Measurements from ENCODE around the gene ADAM15. TPM values are rescaled to one million over a fixed set of nuclear protein-coding genes. Genes with fewer than 3 reads are reported as not detected.

Gene ADAM15
- polyA plus RNA-seq, 1 donor from 2014 or later, result 24.8 TPM

DNA sequence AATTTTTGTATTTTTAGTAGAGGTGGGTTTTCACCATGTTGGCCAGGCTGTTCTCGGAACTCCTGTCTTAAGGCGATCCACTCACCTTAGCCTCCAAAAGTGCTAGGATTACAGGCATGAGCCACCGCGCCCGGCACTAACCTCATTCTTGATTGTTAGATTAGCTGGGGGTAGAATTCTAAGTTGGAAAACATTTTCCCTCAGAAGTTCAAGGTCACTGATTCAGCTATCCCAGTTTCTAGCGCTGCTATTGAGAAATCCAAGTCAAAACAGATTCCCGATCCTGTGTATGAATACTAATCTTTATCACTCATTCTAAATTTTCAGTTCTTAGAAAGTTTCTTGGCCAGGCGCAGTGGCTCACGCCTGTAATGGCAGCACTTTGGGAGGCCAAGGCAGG lies 52.2 kb downstream of the ADAM15 start:
- TF ChIP-seq POLR2AphosphoS5 (IDR thresholded peaks at IDR 0.05) (no peak), RAD21 (conservative IDR thresholded peaks at IDR 0.05) (no peak), SMC3 (conservative IDR thresholded peaks at IDR 0.05; ENCODE audit: poor library complexity) (no peak), MXI1 (conservative IDR thresholded peaks at IDR 0.05; ENCODE audit: poor library complexity, severe bottlenecking) (no peak), EZH2 (IDR thresholded peaks at IDR 0.05; ENCODE audit: borderline replicate concordance, insufficient read depth, low read length, poor library complexity, severe bottlenecking) (no peak), TAF1 (IDR thresholded peaks at IDR 0.05; ENCODE audit: low read depth) (no peak), EP300 (conservative IDR thresholded peaks at IDR 0.05; ENCODE audit: poor library complexity, severe bottlenecking) (no peak)
- TF ChIP-seq, protein P1, sequence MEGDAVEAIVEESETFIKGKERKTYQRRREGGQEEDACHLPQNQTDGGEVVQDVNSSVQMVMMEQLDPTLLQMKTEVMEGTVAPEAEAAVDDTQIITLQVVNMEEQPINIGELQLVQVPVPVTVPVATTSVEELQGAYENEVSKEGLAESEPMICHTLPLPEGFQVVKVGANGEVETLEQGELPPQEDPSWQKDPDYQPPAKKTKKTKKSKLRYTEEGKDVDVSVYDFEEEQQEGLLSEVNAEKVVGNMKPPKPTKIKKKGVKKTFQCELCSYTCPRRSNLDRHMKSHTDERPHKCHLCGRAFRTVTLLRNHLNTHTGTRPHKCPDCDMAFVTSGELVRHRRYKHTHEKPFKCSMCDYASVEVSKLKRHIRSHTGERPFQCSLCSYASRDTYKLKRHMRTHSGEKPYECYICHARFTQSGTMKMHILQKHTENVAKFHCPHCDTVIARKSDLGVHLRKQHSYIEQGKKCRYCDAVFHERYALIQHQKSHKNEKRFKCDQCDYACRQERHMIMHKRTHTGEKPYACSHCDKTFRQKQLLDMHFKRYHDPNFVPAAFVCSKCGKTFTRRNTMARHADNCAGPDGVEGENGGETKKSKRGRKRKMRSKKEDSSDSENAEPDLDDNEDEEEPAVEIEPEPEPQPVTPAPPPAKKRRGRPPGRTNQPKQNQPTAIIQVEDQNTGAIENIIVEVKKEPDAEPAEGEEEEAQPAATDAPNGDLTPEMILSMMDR (IDR thresholded peaks at IDR 0.05; ENCODE audit: poor library complexity, severe bottlenecking), result no peak
- TF ChIP-seq, protein P2, sequence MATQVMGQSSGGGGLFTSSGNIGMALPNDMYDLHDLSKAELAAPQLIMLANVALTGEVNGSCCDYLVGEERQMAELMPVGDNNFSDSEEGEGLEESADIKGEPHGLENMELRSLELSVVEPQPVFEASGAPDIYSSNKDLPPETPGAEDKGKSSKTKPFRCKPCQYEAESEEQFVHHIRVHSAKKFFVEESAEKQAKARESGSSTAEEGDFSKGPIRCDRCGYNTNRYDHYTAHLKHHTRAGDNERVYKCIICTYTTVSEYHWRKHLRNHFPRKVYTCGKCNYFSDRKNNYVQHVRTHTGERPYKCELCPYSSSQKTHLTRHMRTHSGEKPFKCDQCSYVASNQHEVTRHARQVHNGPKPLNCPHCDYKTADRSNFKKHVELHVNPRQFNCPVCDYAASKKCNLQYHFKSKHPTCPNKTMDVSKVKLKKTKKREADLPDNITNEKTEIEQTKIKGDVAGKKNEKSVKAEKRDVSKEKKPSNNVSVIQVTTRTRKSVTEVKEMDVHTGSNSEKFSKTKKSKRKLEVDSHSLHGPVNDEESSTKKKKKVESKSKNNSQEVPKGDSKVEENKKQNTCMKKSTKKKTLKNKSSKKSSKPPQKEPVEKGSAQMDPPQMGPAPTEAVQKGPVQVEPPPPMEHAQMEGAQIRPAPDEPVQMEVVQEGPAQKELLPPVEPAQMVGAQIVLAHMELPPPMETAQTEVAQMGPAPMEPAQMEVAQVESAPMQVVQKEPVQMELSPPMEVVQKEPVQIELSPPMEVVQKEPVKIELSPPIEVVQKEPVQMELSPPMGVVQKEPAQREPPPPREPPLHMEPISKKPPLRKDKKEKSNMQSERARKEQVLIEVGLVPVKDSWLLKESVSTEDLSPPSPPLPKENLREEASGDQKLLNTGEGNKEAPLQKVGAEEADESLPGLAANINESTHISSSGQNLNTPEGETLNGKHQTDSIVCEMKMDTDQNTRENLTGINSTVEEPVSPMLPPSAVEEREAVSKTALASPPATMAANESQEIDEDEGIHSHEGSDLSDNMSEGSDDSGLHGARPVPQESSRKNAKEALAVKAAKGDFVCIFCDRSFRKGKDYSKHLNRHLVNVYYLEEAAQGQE (IDR thresholded peaks at IDR 0.05; ENCODE audit: borderline replicate concordance), result no peak
- Histone ChIP-seq H3K9ac (ENCODE audit: low read length) (no peak overlapping the region), H4K20me1 (ENCODE audit: insufficient read depth) (no peaks in the 10 kb centered on the region)

GRCh38 chr1:155104605-155105534 lies 53.8 kb downstream of the ADAM15 start:
- TF ChIP-seq EZH2 (IDR thresholded peaks at IDR 0.05; ENCODE audit: borderline replicate concordance, insufficient read depth, low read length, poor library complexity, severe bottlenecking) (no peak), MXI1 (conservative IDR thresholded peaks at IDR 0.05; ENCODE audit: poor library complexity, severe bottlenecking) (no peak), RAD21 (conservative IDR thresholded peaks at IDR 0.05) (no peak), SMC3 (conservative IDR thresholded peaks at IDR 0.05; ENCODE audit: poor library complexity) (no peak), POLR2AphosphoS5 (IDR thresholded peaks at IDR 0.05) (no peak), TAF1 (IDR thresholded peaks at IDR 0.05; ENCODE audit: low read depth) (no peak), EP300 (conservative IDR thresholded peaks at IDR 0.05; ENCODE audit: poor library complexity, severe bottlenecking) (no peak)
- TF ChIP-seq, protein P1 (IDR thresholded peaks at IDR 0.05; ENCODE audit: poor library complexity, severe bottlenecking), result no peak
- TF ChIP-seq, protein P2 (IDR thresholded peaks at IDR 0.05; ENCODE audit: borderline replicate concordance), result no peak
- no peaks in the 10 kb centered on the region for H3K36me3 ChIP-seq (ENCODE audit: insufficient read depth, low read length)
- no peaks in the 10 kb centered on the region for H3K9me3 ChIP-seq (ENCODE audit: low read length)
- no peaks in the 10 kb centered on the region for H4K20me1 ChIP-seq (ENCODE audit: insufficient read depth)
- H3K27me3 ChIP-seq (ENCODE audit: insufficient read depth, low read depth, low read length), result no peaks in the 10 kb centered on the region
- no peaks in the 10 kb centered on the region for H3K79me2 ChIP-seq (replicated peaks; ENCODE audit: insufficient read depth, low read length)
- no peaks in the 10 kb centered on the region for H3F3A ChIP-seq (ENCODE audit: insufficient read depth, low read length, poor library complexity, severe bottlenecking)
- no peak overlapping the region for H2AFZ ChIP-seq (ENCODE audit: low read depth, low read length)
- no peak overlapping the region for H3K27ac ChIP-seq (ENCODE audit: low read length)
- H3K4me2 ChIP-seq (ENCODE audit: low read length), result no peak overlapping the region
- no peak overlapping the region for H3K4me3 ChIP-seq (ENCODE audit: low read length)
- H3K9ac ChIP-seq (ENCODE audit: low read length), result no peak overlapping the region
- H3K9me2 ChIP-seq (ENCODE audit: insufficient read depth, low read length), result no peaks in the 10 kb centered on the region

More for the DNA sequence above, 52.2 kb downstream of the ADAM15 start:
- no peaks in the 10 kb centered on the region for H3K36me3 ChIP-seq (ENCODE audit: insufficient read depth, low read length)
- no peaks in the 10 kb centered on the region for H3K9me3 ChIP-seq (ENCODE audit: low read length)
- no peak overlapping the region for H3K27ac ChIP-seq (ENCODE audit: low read length)
- no peaks in the 10 kb centered on the region for H3F3A ChIP-seq (ENCODE audit: insufficient read depth, low read length, poor library complexity, severe bottlenecking)
- no peak overlapping the region for H3K4me3 ChIP-seq (ENCODE audit: low read length)
- H3K27me3 ChIP-seq (ENCODE audit: insufficient read depth, low read depth, low read length), result no peaks in the 10 kb centered on the region
- no peak overlapping the region for H3K4me2 ChIP-seq (ENCODE audit: low read length)
- H3K9me2 ChIP-seq (ENCODE audit: insufficient read depth, low read length), result no peaks in the 10 kb centered on the region
- no peak overlapping the region for H2AFZ ChIP-seq (ENCODE audit: low read depth, low read length)
- no peaks in the 10 kb centered on the region for H3K79me2 ChIP-seq (replicated peaks; ENCODE audit: insufficient read depth, low read length)

Data from neural cell (in vitro differentiated cells).